HUES64 (cell line): Measurements from ENCODE around the gene FGF21.

Source experiments
- H3K27ac ChIP-seq: 2 replicates; pipeline ENCODE4 v1.7.0; 2013; ENCODE audit warnings: low read depth, low read length, inconsistent platforms
- H3K27me3 ChIP-seq: 2 replicates; pipeline ENCODE4 v1.6.1; 2013; ENCODE audit warnings: mild to moderate bottlenecking, low read length; ENCODE audit not compliant: insufficient read depth
- H3K36me3 ChIP-seq: 2 replicates; pipeline ENCODE4 v1.6.1; 2013; ENCODE audit warnings: mild to moderate bottlenecking, low read length; ENCODE audit not compliant: insufficient read depth
- H3K4me1 ChIP-seq: 2 replicates; pipeline ENCODE4 v1.6.1; 2013; ENCODE audit warnings: mild to moderate bottlenecking, low read length, moderate library complexity; ENCODE audit not compliant: insufficient read depth
- H3K4me3 ChIP-seq: 2 replicates; pipeline ENCODE4 v1.5.1; 2013; ENCODE audit warnings: mild to moderate bottlenecking, low read length, moderate library complexity
- H3K9ac ChIP-seq: 2 replicates; pipeline ENCODE4 v1.6.1; 2013; ENCODE audit warnings: mild to moderate bottlenecking, low read depth, low read length
- H3K9me3 ChIP-seq: 2 replicates; pipeline ENCODE4 v1.6.1; 2013; ENCODE audit warnings: low read depth, low read length; ENCODE audit not compliant: insufficient read depth
- WGBS: fragments of 150-250, 120-280 bp; methylation state at CpG from one replicate; pipeline ENCODE4 v1.1.7; 2013; ENCODE audit warnings: missing lambda C conversion rate; 5-methylcytosine and 5-hydroxymethylcytosine counted together

The FGF21 gene

GRCh38 chr19:48797103-48797502, 41.8 kb downstream of the FGF21 start:
- Histone ChIP-seq H3K9me3 (no peaks in the 10 kb centered on the region), H3K27ac (no peak overlapping the region), H3K27me3 (no peaks in the 10 kb centered on the region), H3K9ac (no peak overlapping the region), H3K4me1 (peaks cover 11% of the 10 kb centered on the region), H3K4me3 (no peak overlapping the region), H3K36me3 (no peaks in the 10 kb centered on the region)
- 89% methylated on average over 7 of the region's 7 CpGs for WGBS

- H3K27me3 ChIP-seq: no peaks in the 10 kb centered on the region
- H3K27ac ChIP-seq: peak overlapping the region; percentile 74
- no peaks in the 10 kb centered on the region for H3K36me3 ChIP-seq
- no peaks in the 10 kb centered on the region for H3K9me3 ChIP-seq
- peaks cover 11% of the 10 kb centered on the region for H3K4me1 ChIP-seq
- 60% methylated on average over 6 of the region's 6 CpGs for WGBS
- no peak overlapping the region; the same call in 1 of the 2 replicates for H3K9ac ChIP-seq
- H3K4me3 ChIP-seq: no peak overlapping the region
Observed at GRCh38 chr19:48798937-48799336, 43.6 kb downstream of the FGF21 start.

GRCh38 chr19:48799358-48800300, 44.3 kb downstream of the FGF21 start:
- Histone ChIP-seq H3K27me3 (no peaks in the 10 kb centered on the region), H3K27ac (peak overlapping the region; percentile 74), H3K9me3 (no peaks in the 10 kb centered on the region), H3K4me1 (peaks cover 11% of the 10 kb centered on the region), H3K36me3 (no peaks in the 10 kb centered on the region), H3K9ac (no peak overlapping the region), H3K4me3 (no peak overlapping the region)
- 93% methylated on average over 44 of the region's 44 CpGs for WGBS

GRCh38 chr19:48802623-48803022, 47.3 kb downstream of the FGF21 start:
- Histone ChIP-seq H3K4me3 (no peak overlapping the region), H3K9me3 (no peaks in the 10 kb centered on the region), H3K27ac (no peak overlapping the region), H3K36me3 (no peaks in the 10 kb centered on the region), H3K27me3 (no peaks in the 10 kb centered on the region), H3K9ac (no peak overlapping the region), H3K4me1 (peaks cover 20% of the 10 kb centered on the region)
- WGBS: 94% methylated on average over 2 of the region's 2 CpGs

GRCh38 chr19:48804496-48804895, 49.2 kb downstream of the FGF21 start:
- no peaks in the 10 kb centered on the region for H3K9me3 ChIP-seq
- WGBS: 93% methylated on average over 8 of the region's 8 CpGs
- H3K27ac ChIP-seq: no peak overlapping the region
- H3K9ac ChIP-seq: no peak overlapping the region
- no peaks in the 10 kb centered on the region for H3K36me3 ChIP-seq
- no peak overlapping the region for H3K4me3 ChIP-seq
- H3K4me1 ChIP-seq: peaks cover 13% of the 10 kb centered on the region
- no peaks in the 10 kb centered on the region for H3K27me3 ChIP-seq

- Histone ChIP-seq H3K9ac (no peak overlapping the region), H3K9me3 (no peaks in the 10 kb centered on the region), H3K4me3 (no peak overlapping the region), H3K36me3 (no peaks in the 10 kb centered on the region), H3K27ac (no peak overlapping the region), H3K4me1 (peaks cover 14% of the 10 kb centered on the region), H3K27me3 (peaks cover 7% of the 10 kb centered on the region)
- 93% methylated on average over 11 of the region's 15 CpGs for WGBS
Observed at GRCh38 chr19:48805452-48805851, 50.1 kb downstream of the FGF21 start.

- WGBS: 48% methylated on average over 5 of the region's 5 CpGs
- no peaks in the 10 kb centered on the region for H3K36me3 ChIP-seq
- H3K9me3 ChIP-seq: no peaks in the 10 kb centered on the region
- no peak overlapping the region for H3K27ac ChIP-seq
- peaks cover 7% of the 10 kb centered on the region for H3K27me3 ChIP-seq
- H3K4me3 ChIP-seq: no peak overlapping the region
- H3K4me1 ChIP-seq: peaks cover 14% of the 10 kb centered on the region
- H3K9ac ChIP-seq: no peak overlapping the region
Observed at GRCh38 chr19:48806518-48806817, 51.1 kb downstream of the FGF21 start.

- Histone ChIP-seq H3K27me3 (peaks cover 7% of the 10 kb centered on the region), H3K9me3 (no peaks in the 10 kb centered on the region), H3K9ac (peak overlapping the region; percentile 43; the same call in 1 of the 2 replicates), H3K4me1 (peaks cover 14% of the 10 kb centered on the region), H3K4me3 (peak overlapping the region; percentile 12; the same call in 1 of the 2 replicates), H3K36me3 (no peaks in the 10 kb centered on the region), H3K27ac (peak overlapping the region; percentile 77)
- 34% methylated on average over 17 of the region's 17 CpGs for WGBS
Observed at GRCh38 chr19:48806818-48807589, 51.7 kb downstream of the FGF21 start.

GRCh38 chr19:48807590-48808308, 52.4 kb downstream of the FGF21 start:
- no peaks in the 10 kb centered on the region for H3K36me3 ChIP-seq

More at GRCh38 chr19:48807590-48808308, 52.4 kb downstream of the FGF21 start:
- Histone ChIP-seq H3K9me3 (no peaks in the 10 kb centered on the region), H3K27ac (peak overlapping the region; percentile 77; the same call in 1 of the 2 replicates), H3K4me3 (no peak overlapping the region), H3K27me3 (peaks cover 7% of the 10 kb centered on the region), H3K9ac (no peak overlapping the region), H3K4me1 (peaks cover 15% of the 10 kb centered on the region)
- WGBS: 89% methylated on average over 13 of the region's 13 CpGs
